ENCODE data around the gene NR3C1.
A peak's percentile ranks its signal among the peaks of the same experiment; 100 is the strongest.

The NR3C1 gene

GRCh38 chr5:143403593-143404415 is at the start of gene NR3C1:
Gene NR3C1 (minus strand): TSS chr5:143403686. CDS start chr5:143400839, 2,847 bp downstream.
- peak; percentile 86 for DNase-seq

DNA sequence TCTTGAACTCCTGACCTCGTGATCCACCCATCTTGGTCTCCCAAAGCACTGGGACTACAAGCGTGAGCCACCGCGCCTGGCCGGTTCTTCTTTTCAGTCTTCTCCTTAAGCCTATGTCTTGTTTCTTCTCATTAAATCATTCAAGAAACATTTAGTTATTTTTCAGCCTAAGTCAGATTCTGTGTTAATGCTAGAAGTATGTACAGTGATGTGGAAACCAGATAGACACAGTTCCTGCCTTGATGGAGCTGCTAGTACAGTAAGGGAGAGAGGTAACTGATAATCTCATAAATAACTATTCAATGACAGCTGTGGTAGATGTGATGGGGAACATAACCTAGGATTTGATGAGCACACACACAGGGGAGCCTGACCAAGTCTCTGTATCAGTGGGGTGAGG is 46.3 kb upstream of the NR3C1 start:
- DNase-seq = no peak

- DNase-seq = peak; percentile 15
Measured at GRCh38 chr5:143448518-143448917, 45.0 kb upstream of the NR3C1 start.

DNA sequence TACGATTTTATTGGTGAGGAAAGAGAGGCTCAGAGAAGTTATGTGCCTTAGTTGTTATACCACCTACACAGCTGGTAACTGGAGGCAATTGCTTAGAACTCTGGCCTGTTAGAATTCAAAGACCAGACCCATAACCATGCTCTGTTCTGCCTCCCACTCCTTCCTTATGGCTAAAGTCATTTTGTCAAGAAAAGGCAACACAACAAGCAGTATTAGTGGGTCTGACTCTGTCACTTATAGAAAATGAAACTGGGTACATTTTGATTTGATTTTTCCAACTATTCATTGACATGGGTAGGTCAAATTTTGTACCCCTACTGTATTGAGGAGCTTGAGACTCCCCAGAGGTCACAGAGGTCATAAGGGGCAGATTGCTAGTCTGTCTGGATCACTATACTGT is 44.5 kb upstream of the NR3C1 start:
- DNase-seq = no peak

- peak; percentile 7 for DNase-seq
Measured at GRCh38 chr5:143446535-143447226, 43.2 kb upstream of the NR3C1 start.

- no peak for DNase-seq
Measured at GRCh38 chr5:143445776-143446175, 42.3 kb upstream of the NR3C1 start.

DNA sequence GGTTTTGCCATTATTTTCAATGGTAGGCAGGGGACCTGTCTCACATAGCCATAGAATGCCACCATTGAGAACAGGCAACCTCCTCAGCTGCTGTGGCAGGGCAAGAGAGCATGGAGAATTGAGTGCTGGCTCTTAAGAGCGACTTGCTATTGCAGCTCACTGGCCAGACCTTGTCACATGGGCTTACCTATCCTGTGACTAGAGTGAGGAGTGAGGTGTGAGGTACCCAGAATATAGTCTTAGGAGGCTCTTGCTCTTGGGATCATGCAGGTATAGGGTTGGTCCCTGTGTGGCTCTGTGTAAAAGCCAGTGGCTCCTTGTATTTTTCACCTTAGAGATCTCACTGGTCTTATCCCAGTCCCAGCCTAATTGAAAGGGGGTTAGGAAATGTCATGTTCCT is 39.8 kb upstream of the NR3C1 start:
- no peak for DNase-seq

DNA sequence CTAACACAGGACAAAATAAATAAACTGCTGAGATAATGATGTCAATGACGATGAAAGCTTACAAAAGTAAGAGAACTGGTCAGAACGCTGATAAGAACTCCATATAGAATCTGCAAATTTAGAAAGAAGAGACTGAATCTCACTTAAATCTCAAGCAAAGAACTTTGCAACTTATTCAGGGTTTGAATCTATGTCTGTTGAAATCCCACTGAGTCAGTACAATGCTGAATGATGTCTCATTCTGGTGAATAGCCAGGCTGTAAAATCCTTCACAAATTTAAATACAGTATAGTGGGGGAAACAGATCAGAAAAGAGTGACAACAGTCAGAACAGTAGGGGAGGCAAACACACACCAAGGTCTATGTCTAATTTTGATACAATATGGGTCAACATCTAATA is 38.9 kb upstream of the NR3C1 start:
- no peak for DNase-seq

DNA sequence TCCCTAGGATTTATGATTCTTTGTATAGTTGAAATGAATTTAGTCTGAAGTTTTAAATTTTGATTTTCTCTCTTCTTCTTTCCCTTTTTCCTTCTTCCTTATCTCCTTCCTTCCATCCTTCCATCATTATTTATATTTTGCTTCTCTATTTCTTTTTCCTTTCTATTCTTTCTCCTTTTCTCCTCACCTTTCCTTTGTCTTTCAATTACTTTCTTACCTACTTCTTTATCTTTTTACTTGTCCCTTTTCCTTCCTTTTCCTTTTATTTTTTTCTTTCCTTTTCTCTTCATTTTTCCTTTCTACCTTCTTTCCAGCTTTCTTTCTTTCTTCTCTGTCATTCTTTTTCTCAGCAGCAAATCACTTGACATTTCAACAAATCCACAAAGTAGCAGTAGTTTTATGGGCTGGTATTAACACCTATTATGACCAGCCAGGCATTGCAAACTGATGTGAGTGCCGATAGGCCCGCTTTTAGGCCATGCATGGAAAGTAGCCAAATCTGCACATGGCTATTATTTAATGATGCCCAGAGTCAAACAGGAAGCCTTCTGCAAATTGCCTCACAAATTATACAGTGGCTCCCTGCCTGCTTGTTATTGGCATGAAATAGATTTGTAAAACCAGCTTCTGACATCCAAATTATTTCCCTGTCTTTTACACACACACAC is 37.1 kb upstream of the NR3C1 start:
- DNase-seq = no peak

DNA sequence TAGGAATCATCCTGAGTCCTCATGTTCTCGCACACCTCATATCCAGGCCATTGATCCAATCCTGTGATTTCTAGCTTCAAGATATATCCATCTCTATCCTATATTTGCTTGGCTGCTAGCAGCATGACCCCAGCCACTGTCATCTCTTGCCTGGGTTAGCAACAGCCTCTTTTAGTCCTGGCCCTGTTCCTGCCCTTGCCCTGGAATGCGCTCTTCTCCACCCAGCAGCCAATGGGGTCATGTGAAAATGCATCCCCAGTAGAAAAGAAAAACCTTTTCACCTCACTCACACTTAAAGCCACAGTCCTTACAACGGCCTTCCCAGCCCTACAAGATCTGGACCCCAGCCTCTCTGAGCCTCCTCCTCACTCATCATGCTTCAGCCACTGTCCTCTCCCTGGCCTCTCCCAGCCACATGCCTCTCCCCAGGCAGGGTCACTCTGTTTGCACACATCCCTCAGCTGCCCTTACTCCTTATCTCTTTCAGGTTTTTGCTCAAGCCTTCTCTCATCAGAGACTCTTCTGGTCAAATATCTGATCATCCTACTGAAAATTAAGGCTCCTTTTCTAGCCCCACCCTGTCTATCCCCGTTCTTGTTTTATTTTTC is 34.3 kb upstream of the NR3C1 start:
- no peak for DNase-seq

DNA sequence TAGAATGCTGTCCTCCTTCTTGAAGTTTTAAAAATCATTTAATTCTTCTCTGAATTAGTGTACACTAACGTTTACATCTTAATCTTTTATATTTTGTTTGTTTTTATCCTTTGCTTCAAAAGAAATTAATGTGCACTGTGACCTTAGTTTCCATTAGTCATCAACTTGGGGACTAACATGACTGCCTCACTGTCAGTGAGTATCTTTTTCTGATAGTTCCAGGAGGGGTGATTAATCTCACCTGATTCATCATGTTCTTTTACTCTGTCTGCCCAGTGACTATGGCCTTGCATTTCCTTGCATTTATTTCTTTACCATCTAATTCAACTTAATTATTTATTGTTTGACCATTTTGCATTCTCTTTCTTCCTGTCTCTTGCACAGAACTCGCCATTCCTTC is 33.4 kb upstream of the NR3C1 start:
- DNase-seq = no peak

GRCh38 chr5:143435210-143435657 is 31.7 kb upstream of the NR3C1 start:
- DNase-seq = no peak

DNA sequence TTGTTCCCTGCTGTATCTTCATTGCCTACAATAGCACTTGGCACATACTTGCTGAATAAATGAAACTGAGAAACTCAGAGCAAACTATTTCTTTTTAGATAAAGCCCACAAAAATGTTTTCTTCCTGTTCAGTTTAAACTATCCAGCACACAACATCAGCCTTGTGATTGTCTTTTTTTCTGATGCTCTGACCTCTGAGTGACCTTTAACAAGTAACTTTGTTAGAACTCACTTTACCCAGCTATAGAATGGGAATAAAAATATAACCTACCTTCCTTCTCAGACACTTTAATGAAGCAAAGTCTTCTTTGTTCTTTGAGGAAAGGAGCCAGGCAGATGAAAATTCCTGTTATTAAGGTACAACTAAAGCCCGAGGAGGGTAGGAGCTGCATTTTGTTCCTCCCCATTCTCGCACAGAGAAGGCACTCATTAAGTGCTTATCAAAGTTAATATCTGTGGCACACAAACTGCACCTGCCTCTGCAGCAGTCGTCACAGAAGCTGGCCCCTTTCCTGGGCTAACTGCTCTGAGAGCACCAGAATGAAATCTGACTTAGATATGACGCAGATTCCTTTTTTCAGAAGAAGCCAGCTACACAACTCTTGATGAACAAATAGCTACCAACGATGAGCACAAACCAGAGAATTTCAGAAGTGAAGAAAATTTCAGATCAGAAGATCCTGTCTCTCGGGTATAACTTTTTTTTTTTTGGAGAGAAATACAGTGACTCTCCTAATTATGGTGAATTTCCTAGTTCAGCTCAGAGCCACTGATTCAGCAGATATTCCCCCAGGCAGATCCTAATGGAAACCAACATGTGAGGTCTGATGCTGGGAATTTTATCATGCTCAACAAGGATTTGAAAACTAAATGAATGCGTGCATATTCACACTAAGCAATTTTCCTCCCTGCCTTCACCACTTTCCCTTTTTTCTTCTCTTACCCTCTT is 31.0 kb upstream of the NR3C1 start:
- DNase-seq = peak; percentile 58

GRCh38 chr5:143433670-143434069 is 30.2 kb upstream of the NR3C1 start:
- no peak for DNase-seq

DNA sequence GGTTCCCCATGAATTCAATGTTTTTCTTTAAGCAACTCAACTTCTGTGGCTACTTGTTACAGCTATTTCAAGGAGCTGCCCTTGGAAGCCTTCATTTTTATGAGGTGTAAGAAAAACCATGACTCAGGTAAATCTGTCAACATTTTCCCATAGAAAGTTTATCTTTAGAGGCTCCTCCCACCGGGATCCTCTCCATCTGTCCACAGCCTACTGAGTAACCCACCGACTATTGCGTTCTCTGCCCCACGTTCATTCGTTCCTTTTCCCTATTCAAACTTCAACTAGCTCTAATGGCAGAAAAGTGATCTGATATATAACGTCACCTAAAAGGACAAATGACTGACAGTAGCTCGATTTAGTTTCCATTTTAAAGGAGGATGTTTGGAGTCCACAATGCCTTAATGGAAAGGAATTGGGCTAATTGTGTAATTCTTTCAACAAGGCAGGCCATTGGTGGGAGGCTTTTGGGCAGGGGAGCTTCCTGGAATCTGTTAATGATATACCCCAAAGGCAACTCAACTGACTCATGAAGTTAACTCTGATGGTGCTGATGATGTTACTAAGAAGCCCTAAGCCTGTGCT is 29.3 kb upstream of the NR3C1 start:
- no peak for DNase-seq

DNA sequence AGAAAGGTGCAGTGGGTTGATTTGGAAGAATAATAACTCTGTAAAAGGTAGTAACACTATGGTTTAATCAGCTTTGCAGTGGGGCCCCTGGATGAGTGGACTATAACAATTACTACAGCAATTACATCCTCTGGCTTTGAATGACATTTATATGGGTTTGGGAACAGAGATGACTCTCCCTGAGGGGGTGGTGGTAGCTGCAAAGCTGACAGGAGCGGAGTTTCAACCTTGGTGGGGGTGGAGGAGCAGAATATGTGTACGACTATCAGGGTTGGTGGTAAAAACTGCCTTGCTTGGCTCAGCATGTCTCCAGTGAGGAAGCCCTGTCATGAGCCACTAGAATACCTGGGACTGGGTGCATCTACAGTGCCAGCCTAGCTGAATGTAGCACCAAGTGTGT is 28.3 kb upstream of the NR3C1 start:
- peak; percentile 58 for DNase-seq

DNA sequence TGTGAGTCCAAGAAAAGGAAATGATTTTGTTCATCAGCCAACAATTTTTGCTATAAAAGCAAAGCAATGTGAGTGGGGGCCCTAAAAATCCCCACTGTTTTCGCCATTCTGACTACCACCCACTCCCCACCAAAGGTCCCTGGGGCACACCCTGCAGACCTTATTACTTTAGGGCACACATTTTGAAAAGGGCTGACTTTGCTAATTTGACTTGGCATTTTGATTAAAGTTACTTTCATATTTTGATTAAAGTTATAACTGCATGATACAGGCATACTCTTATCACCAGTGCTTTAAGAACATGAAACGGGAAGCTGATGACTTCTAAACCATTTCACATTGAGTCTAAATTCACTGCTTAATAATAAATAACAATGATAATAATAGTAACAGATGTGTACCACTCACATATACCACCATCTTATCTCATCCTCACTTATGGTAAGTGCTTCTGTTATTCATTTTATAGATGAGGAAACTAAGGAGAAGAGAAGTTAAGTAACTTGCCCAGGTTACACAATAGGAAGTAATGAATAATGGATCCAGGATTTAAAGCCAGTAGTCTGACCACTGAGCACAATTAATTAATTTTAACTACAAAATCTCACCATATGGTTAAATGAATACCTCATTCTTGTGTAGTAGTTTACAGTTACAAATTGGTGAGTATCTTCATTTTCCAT is 25.4 kb upstream of the NR3C1 start:
- DNase-seq = no peak

GRCh38 chr5:143428155-143428554 is 24.7 kb upstream of the NR3C1 start:
- DNase-seq = no peak

GRCh38 chr5:143427122-143427735 is 23.7 kb upstream of the NR3C1 start:
- no peak for DNase-seq

DNA sequence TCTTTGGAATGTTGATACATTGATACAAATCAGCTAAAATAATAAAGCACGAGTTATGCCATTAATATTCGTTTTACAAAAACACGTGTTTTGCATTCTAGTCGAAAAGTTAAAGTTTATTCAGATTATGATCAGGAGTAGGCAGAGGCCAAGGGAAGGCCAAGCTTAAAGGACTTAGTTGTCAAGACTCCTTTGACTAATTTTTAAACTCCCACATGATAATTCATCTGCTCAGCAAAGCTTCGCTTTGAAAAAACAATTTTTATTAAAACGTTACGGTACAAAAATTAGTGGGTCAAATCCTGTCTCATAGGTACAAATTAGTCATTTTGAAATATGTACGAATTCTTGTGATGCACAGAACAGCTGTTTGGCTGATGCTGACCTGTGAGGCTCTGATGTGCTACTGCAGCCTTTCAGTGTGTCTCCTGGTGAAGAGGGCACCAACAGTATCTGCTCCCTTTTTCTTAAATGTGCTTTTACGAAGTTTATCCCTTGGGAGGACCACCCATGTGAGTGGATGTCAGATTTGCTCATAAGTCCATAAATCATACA is 23.0 kb upstream of the NR3C1 start:
- DNase-seq = no peak

Data from activated naive CD4-positive, alpha-beta T cell treated with Interleukin-2 at 50 U/mL for 16 hours (primary cell).